Subcutaneous abdominal adipose tissue (tissue), 5 donors: ENCODE data around the gene TDG.

ENCODE experiments used
- H3K27ac ChIP-seq: one replicate; pipeline ENCODE4 v1.7.0; 2013; ENCODE audit warnings: low read depth, mild to moderate bottlenecking, inconsistent platforms, low read length, moderate library complexity
- H3K27me3 ChIP-seq, 5 donors: one replicate each; pipeline ENCODE4 v1.7.0; 2013; ENCODE audit warnings: low read length in 5 of 5, inconsistent platforms in 1 of 5; ENCODE audit not compliant: control insufficient read depth in 5 of 5, insufficient read depth in 4 of 5
- H3K36me3 ChIP-seq, 5 donors: one replicate each; pipeline ENCODE4 v1.7.0; 2013; ENCODE audit warnings: low read length in 5 of 5; ENCODE audit not compliant: control insufficient read depth in 5 of 5, insufficient read depth in 5 of 5
- H3K4me1 ChIP-seq, 5 donors: one replicate each; pipeline ENCODE4 v1.7.0; 2013; ENCODE audit warnings: low read length in 5 of 5, mild to moderate bottlenecking in 3 of 5, moderate library complexity in 1 of 5; ENCODE audit not compliant: control insufficient read depth in 5 of 5, insufficient read depth in 5 of 5
- H3K4me3 ChIP-seq, 5 donors: one replicate each; pipeline ENCODE4 v1.7.0; 2013; ENCODE audit warnings: low read length in 5 of 5, low read depth in 1 of 5
- H3K9ac ChIP-seq, 5 donors: one replicate each; pipeline ENCODE4 v1.7.0; 2013; ENCODE audit warnings: low read length in 5 of 5, mild to moderate bottlenecking in 4 of 5, moderate library complexity in 3 of 5
- H3K9me3 ChIP-seq, 5 donors: one replicate each; pipeline ENCODE4 v1.7.0; 2013; ENCODE audit warnings: low read length in 5 of 5; ENCODE audit not compliant: control insufficient read depth in 5 of 5
- donor health status: healthy.
- donor health status: healthy.
- donor health status: healthy.
- donor health status: healthy.
- donor health status: healthy.

The TDG gene

DNA sequence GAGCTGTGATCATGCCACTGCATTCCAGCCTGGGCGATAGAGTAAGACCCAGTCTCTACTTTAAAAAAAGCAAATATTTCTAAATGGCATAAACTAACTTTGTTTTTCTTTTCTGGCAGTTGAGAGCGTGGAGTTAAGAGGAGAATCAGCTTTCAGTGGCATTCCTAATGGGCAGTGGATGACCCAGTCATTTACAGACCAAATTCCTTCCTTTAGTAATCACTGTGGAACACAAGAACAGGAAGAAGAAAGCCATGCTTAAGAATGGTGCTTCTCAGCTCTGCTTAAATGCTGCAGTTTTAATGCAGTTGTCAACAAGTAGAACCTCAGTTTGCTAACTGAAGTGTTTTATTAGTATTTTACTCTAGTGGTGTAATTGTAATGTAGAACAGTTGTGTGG is 21.2 kb downstream of the TDG start:
- H3K4me3 ChIP-seq: no peak overlapping the region
- H3K27me3 ChIP-seq: no peaks in the 10 kb centered on the region
- no peaks in the 10 kb centered on the region for H3K4me1 ChIP-seq
- no peak overlapping the region for H3K27ac ChIP-seq
- H3K9me3 ChIP-seq: no peaks in the 10 kb centered on the region
- H3K36me3 ChIP-seq: peaks cover 42 to 67% (median 57%) of the 10 kb centered on the region in 5 donors
- H3K9ac ChIP-seq: no peak overlapping the region

DNA sequence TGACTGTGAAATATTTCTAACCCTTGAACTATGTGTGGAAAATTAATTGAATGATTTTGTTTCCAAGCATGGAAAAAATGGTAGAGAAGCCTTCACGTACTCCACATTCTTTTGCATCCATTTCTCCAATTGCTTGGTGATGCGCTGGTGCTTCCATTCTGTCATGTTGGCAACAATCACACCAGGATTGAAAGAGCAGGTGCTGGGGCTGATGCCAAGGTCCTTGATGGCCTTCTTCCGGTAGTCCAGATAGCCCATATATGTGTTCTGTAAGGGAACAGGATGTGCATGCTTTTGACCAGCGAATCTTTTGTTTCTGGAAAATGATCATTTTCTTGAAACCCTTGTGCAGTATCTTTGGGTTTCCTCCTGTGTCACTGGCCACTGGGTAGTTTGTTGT is 28.6 kb downstream of the TDG start:
- Histone ChIP-seq H3K9ac (no peak overlapping the region), H3K4me3 (no peak overlapping the region), H3K27ac (no peak overlapping the region), H3K36me3 (peaks cover 2 to 12% (median 9%) of the 10 kb centered on the region in 5 donors), H3K4me1 (peaks cover 0 to 7% (median 0%) of the 10 kb centered on the region in 5 donors), H3K27me3 (peaks cover 0 to 7% (median 0%) of the 10 kb centered on the region in 5 donors), H3K9me3 (no peaks in the 10 kb centered on the region)

DNA sequence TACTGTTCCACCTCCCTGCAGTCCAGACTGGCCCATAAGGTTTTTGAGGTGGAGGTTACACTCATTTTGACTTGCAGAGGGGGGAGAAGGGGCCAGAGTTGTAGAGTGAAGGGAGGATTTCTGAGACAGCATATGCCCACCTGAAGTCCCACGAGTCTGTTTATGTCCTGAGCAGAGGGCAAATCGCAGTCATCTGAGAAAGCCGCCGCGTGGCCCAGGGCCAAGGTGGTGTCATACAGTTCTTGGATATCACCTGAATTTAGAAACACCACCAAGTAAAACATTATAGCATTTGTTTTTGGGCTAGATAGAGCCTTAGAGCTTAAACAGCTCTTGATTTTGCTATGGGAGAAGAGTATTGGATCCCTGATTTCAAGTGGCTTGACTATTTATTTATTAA is 30.9 kb downstream of the TDG start:
- Histone ChIP-seq H3K4me1 (peaks cover 0 to 7% (median 0%) of the 10 kb centered on the region in 5 donors), H3K36me3 (no peaks in the 10 kb centered on the region), H3K27ac (no peak overlapping the region), H3K27me3 (peaks cover 0 to 8% (median 0%) of the 10 kb centered on the region in 5 donors), H3K9ac (no peak overlapping the region), H3K9me3 (no peaks in the 10 kb centered on the region), H3K4me3 (no peak overlapping the region)

DNA sequence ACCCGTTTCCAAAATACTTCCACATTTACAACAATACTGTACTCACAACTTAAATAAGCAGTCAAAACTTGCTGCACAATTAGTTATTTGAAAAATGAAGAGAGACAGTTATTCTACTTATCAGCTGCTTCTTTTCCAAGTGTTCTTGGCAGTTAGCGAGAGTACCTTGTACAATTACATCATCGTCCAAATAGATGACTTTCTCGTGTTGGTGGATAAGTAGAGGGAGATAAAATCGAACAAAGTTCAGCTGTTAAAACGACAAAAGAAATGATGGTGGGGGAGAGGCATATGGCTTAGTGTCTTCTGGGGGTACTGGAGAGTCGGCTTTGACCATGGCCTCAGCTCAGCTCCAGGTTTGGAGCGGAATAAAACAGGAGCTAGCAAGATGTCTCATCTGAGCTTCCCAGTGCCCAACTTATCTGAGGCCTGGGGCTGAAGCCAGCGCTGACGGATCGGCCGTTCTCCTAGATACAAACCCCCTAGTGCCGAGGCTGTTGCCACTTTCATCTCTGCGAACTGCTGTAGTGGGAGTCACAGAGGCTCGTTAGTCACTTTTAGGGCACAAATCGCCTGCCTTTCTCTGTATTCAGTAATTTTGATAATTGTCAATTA is 31.7 kb downstream of the TDG start:
- Histone ChIP-seq H3K4me3 (peak overlapping the region in 1 of 5 donors; percentile 25), H3K9ac (no peak overlapping the region), H3K9me3 (no peaks in the 10 kb centered on the region), H3K36me3 (no peaks in the 10 kb centered on the region), H3K27me3 (peaks cover 0 to 8% (median 0%) of the 10 kb centered on the region in 5 donors), H3K4me1 (peaks cover 0 to 7% (median 0%) of the 10 kb centered on the region in 5 donors), H3K27ac (no peak overlapping the region)

DNA sequence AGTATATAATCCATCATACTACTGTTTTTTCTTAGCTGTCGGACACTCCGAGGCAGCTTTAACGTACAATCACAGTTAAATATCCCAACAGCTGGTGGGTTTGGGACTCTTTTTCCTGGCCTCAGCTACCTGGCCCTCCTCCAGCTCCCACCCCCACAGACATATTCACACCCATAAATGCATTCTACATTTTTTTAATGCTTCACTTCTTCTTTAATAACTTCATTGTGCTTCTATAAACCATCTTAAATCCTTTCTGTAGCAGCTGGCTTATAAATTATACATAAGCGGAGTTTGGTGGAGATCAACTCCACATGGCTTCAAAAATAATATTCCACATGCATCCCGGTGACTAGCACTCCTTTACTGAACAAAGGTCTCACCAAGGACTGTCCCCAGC is 33.3 kb downstream of the TDG start:
- Histone ChIP-seq H3K27ac (no peak overlapping the region), H3K36me3 (no peaks in the 10 kb centered on the region), H3K27me3 (peaks cover 0 to 8% (median 0%) of the 10 kb centered on the region in 5 donors), H3K9ac (no peak overlapping the region), H3K9me3 (no peaks in the 10 kb centered on the region), H3K4me3 (no peak overlapping the region), H3K4me1 (peaks cover 0 to 7% (median 0%) of the 10 kb centered on the region in 5 donors)

DNA sequence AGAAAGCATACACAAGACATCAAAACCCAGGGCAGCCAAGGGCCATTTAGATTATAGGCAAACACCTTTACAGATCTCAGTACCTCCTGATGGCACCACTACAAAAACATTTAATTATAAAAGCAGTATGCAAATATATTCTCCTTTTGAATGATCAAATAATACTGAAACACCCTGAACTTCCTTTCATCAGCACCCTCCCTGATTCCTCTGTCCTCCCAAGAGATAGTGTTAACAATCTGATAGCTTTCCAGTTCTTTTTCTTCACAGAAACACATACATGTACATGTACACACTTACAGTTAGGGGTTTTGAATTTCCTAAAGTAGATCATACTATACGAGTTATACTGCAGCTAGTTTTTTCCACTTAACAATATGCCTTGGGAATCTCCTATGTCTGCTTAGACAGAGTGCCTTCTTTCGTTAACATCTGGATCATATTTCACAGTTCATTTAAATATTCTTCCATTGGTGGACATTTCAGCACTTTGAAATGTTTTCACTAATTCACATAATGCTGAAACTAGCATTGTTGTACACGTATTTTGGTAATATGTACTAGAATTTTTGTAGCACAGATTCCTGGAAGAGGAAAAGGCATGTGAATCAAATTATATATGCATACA is 35.2 kb downstream of the TDG start:
- no peaks in the 10 kb centered on the region for H3K36me3 ChIP-seq
- H3K4me1 ChIP-seq: peaks cover 0 to 7% (median 0%) of the 10 kb centered on the region in 5 donors

DNA sequence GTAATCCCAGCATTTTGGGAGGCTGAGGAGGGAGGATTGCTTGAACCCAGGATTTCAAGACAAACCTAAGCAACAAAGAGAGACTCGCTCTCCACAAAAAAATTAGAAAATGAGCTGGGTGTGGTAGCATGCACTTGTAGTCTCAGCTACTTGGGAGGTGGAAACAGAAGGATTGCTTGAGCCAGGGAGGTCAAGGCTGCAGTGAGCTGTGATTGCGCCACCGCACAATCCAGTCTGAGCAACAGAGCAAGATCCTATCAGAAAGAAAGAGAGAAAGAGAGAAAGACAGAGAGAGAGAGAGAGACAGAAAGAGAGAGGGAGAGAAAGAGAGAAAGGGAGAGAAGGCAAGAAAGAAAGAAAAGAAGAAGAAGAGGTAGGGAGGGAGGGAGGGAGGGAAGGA is 37.0 kb downstream of the TDG start:
- H3K27me3 ChIP-seq: peaks cover 0 to 8% (median 0%) of the 10 kb centered on the region in 5 donors

More for the DNA sequence above, 35.2 kb downstream of the TDG start:
- peaks cover 0 to 8% (median 0%) of the 10 kb centered on the region in 5 donors for H3K27me3 ChIP-seq
- no peak overlapping the region for H3K4me3 ChIP-seq
- no peak overlapping the region for H3K9ac ChIP-seq
- no peaks in the 10 kb centered on the region for H3K9me3 ChIP-seq
- no peak overlapping the region for H3K27ac ChIP-seq

DNA sequence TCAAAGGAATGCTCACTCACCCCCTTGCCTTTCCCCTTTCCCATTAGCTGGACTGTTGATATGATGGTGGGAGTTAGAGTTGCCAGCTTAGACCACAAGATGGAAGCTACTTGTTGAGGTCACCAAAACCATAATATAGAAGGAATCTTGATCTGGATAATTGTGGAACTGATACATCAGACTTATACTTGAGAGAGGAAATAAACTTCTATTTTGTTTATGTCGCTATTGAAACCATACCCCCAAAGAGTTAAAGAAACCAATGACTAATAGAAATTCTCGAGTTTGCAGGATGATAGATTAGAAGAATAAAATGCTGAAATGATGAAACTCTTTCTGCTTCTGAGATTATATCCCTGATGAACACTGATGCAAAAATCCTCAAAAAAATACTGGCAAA is 37.9 kb downstream of the TDG start:
- H3K4me1 ChIP-seq: no peaks in the 10 kb centered on the region
- H3K9ac ChIP-seq: no peak overlapping the region
- H3K27ac ChIP-seq: no peak overlapping the region
- H3K27me3 ChIP-seq: peaks cover 0 to 7% (median 0%) of the 10 kb centered on the region in 5 donors
- no peaks in the 10 kb centered on the region for H3K9me3 ChIP-seq
- no peaks in the 10 kb centered on the region for H3K36me3 ChIP-seq
- H3K4me3 ChIP-seq: no peak overlapping the region

More for the DNA sequence above, 37.0 kb downstream of the TDG start:
- Histone ChIP-seq H3K9me3 (no peaks in the 10 kb centered on the region), H3K4me3 (no peak overlapping the region), H3K27ac (no peak overlapping the region), H3K4me1 (no peaks in the 10 kb centered on the region), H3K36me3 (no peaks in the 10 kb centered on the region), H3K9ac (no peak overlapping the region)

DNA sequence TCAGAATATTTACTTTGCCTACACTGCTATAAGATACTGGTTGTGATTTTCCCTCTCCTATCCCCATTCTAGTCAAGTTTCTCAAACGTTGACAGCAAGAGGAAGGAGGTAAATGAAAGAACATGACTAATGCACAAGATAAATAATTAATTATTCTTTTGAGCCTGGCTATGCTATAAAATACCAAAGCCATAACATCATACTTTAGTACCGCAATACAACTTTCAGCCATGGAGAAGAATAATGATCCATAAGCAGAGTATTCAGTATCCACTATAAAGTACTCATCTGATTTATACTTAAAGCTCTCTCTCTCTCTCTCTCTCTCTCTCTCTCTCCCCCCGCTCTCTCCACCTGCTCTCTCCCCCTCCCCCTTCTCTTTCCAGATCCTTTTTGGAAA is 41.3 kb downstream of the TDG start:
- no peaks in the 10 kb centered on the region for H3K9me3 ChIP-seq
- H3K27ac ChIP-seq: no peak overlapping the region
- H3K36me3 ChIP-seq: no peaks in the 10 kb centered on the region
- no peak overlapping the region for H3K9ac ChIP-seq
- H3K4me1 ChIP-seq: peaks cover 0 to 4% (median 0%) of the 10 kb centered on the region in 5 donors
- no peaks in the 10 kb centered on the region for H3K27me3 ChIP-seq
- H3K4me3 ChIP-seq: no peak overlapping the region

DNA sequence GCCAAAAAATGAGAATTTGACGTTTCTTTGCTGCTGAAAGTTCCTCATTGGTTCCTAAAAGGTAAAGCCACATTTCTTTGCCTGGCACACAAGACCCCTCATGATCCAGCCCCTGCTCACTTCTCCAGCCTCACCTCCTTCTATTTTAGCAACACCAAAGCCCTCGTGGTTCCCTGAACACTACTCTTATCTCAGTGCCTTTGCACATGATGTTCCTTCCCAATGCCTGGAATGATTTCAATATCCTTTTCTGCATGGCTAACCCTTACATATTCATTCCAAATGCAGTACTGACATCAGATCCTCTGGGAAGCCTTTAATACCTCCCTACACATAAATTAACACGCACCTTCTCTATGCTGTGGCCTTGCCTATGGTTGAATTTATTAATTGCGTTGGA is 44.4 kb downstream of the TDG start:
- Histone ChIP-seq H3K27me3 (no peaks in the 10 kb centered on the region), H3K4me3 (no peak overlapping the region), H3K9ac (no peak overlapping the region), H3K36me3 (peaks cover 0 to 5% (median 2%) of the 10 kb centered on the region in 5 donors), H3K9me3 (no peaks in the 10 kb centered on the region), H3K4me1 (peaks cover 0 to 4% (median 0%) of the 10 kb centered on the region in 5 donors), H3K27ac (no peak overlapping the region)
